C4-2B (cell line): Measurements from ENCODE around the gene MPDZ.

Experiments
- ZFX ChIP-seq: fragments of 450-650 bp; IDR thresholded peaks from 2 replicates; pipeline ENCODE4 v1.6.1; 2017
- TF ChIP-seq, protein P1 (sequence below): fragments of 450-650 bp; conservative IDR thresholded peaks from 2 replicates; pipeline ENCODE4 v1.5.1; 2017; ENCODE audit warnings: mild to moderate bottlenecking

DNA sequence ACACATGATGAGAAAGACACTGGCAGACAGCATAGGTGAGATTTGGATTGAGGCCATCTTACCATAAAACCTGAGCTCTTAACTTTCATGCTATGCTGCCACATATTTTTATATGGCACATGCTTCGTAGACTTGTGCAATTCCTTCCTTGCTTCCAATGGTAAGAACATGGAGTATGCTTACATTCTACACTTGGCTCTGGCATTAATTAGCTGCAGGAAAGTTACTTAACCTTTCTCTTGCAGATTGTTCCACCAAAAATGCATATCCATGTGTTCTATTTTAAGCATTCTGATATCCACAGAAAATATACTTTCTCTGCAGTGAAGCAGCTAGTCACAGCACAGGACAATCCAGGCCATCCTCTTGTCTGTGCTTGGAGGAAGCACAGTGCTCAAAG, 119.4 kb downstream of the MPDZ start:
- TF ChIP-seq, protein P1, sequence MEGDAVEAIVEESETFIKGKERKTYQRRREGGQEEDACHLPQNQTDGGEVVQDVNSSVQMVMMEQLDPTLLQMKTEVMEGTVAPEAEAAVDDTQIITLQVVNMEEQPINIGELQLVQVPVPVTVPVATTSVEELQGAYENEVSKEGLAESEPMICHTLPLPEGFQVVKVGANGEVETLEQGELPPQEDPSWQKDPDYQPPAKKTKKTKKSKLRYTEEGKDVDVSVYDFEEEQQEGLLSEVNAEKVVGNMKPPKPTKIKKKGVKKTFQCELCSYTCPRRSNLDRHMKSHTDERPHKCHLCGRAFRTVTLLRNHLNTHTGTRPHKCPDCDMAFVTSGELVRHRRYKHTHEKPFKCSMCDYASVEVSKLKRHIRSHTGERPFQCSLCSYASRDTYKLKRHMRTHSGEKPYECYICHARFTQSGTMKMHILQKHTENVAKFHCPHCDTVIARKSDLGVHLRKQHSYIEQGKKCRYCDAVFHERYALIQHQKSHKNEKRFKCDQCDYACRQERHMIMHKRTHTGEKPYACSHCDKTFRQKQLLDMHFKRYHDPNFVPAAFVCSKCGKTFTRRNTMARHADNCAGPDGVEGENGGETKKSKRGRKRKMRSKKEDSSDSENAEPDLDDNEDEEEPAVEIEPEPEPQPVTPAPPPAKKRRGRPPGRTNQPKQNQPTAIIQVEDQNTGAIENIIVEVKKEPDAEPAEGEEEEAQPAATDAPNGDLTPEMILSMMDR = no peak
- no peak for TF ChIP-seq ZFX
